ENCODE data around the gene NRG2.

The NRG2 gene

DNA sequence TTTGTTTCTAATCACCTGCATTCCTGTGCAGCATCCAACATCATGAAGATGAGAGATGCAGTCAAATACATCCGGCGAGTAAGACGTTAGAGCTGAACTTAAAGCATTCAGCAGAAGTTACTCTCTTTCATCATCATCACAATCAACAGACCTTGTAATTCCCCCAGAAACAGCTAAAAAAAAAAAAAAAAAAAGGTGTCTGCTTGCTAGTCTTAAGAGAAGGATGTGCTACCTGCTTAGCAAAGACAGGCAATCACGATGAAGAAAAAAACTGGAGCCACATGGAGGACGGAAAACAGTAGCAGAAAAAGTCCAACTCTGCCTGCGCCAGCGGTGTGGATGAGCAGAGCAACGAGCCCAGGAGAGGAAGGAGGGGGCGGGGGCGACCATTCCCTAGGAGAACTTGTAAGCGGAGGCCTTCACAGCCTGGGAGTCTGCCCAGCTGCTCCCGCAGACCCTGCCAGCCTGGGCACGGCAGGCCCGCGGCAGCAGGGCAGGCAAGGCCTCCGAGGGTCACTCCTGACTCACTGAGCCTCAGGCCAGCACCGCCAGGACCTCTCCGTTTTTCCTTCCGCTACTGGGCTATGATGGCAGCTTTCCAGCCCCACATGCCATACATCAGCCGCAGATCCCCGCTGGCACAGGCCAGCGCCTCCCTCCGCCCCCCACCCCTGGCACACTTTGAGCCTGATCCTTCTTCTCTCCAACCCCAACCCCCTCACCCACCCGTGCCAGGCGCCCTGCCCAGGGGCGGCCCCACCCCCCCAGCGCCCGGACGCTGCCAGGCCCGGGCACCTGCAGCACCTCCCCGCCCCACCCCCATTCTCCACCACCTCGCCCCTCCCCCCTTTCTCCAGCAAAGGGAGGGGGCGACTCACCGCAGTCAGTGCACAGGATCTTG, 1.4 kb downstream of the NRG2 start:
- peak; percentile 66 for DNase-seq (ENCODE audit: low read depth)
- TF ChIP-seq CTCF (conservative IDR thresholded peaks at IDR 0.05; ENCODE audit: low read depth, low read length) = no peak
- H3K4me3 ChIP-seq (ENCODE audit: low read length) = peak overlapping the region; percentile 59

DNA sequence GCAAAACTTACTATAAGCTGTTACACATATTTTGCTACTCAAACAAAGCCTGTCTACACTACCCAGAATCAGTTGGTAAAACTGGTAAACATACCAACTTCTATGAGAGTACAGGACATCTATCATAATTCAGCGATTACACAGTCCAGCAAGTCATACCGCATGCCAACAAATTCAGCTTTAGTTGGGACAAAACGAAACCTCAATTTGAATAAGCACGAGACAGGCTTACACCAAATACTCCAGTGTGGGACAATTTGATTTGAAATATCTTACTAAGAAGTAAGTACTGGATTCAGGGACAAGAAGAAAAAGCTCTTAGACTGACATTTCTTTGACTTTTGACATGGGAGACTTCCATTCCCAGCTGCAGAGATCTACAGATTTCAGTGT, 2.0 kb downstream of the NRG2 start:
- no peak for DNase-seq (ENCODE audit: low read depth)
- H3K4me3 ChIP-seq (ENCODE audit: low read length) = no peak overlapping the region
- TF ChIP-seq CTCF (conservative IDR thresholded peaks at IDR 0.05; ENCODE audit: low read depth, low read length) = no peak

DNA sequence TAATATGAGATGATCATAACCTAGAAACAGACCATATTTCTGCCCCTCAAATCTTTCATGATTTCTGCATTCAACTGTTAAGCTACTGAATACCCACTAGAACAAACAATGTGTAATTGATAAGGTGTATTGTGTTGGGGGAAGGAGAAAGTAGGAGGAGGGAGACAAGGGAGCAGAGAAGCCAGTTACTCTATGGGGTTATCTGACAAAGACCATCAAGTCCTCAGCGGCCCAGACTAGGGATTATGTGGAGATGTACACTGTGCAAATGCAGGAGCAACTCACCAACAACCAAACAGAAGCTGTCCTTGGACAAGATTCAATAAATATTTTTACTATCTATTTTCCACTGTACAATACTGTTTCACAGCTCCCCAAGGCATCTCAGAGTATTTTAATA, 2.7 kb downstream of the NRG2 start:
- TF ChIP-seq CTCF (conservative IDR thresholded peaks at IDR 0.05; ENCODE audit: low read depth, low read length) = no peak
- no peak overlapping the region for H3K4me3 ChIP-seq (ENCODE audit: low read length)
- no peak for DNase-seq (ENCODE audit: low read depth)

DNA sequence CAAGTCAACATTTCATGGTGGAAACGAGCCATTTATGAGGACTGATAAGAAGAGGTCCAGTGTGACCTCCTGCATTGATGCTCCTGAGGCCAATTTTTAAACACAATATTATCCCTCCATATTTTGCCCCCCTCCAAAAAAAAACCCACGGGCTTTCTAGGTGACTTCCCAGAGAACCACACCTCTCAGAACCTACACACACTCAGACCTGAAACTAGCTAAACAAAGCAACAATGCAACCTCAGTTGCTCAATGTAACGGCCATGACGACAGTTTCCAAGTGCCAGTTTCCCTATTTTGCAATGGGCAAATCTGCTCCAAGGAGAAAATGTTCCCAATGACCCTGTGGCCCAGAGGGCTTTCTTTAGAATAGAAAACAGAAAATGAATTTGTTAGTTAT, 3.5 kb downstream of the NRG2 start:
- TF ChIP-seq CTCF (conservative IDR thresholded peaks at IDR 0.05; ENCODE audit: low read depth, low read length) = no peak
- H3K4me3 ChIP-seq (ENCODE audit: low read length) = no peak overlapping the region
- DNase-seq (ENCODE audit: low read depth) = no peak

DNA sequence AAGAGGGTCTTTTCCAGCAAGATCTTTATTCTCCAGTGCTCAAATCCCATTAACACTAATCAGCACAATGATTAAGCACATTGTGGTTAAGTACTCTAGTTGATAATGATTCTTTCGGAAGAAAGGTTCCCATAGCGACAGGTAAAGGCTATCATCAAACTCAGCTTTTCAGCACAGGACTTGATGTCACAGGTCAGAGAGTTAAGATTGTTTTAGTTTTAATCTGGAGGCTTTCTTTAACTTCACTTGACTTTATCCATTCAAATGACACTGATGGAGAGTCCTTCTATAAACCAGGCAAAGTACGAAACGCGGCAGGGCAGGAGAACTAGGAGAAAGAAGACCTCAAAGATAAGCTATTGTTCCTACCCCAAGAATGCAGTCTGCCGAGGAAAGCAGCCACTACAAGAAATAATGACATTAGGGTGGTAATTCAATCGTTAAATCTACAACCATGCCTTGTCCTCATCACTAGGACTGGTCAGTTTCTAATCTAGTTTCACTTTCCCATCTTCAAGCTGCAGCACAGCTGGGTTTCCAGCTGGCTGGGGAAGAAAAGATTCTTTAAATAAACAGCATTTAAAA, 4.6 kb downstream of the NRG2 start:
- TF ChIP-seq CTCF (conservative IDR thresholded peaks at IDR 0.05; ENCODE audit: low read depth, low read length) = no peak
- H3K4me3 ChIP-seq (ENCODE audit: low read length) = peak overlapping the region; percentile 20
- no peak for DNase-seq (ENCODE audit: low read depth)

GRCh38 chr5:140037012-140037411, 6.1 kb downstream of the NRG2 start:
- no peak for TF ChIP-seq CTCF (conservative IDR thresholded peaks at IDR 0.05; ENCODE audit: low read depth, low read length)
- no peak overlapping the region for H3K4me3 ChIP-seq (ENCODE audit: low read length)
- DNase-seq (ENCODE audit: low read depth) = no peak

DNA sequence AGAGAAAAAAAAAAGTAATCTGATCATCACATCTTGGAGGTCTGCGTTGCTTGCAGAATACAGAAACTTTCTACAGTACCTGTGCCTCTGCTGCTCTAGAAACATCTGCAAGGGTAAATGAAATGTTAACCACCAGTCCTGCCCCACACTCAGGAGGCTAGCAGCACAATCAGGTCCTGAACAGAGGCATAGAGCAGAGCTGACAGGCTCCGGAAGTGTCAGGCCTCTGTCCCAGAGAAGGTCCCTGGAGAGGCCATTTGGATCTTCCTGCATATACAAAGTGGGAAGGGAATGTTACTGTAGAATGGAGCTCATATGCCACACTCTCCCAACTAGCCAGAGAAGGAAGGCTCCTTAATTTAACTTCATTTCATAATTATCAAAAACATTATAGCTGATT, 7.2 kb downstream of the NRG2 start:
- DNase-seq (ENCODE audit: low read depth) = no peak
- no peak for TF ChIP-seq CTCF (conservative IDR thresholded peaks at IDR 0.05; ENCODE audit: low read depth, low read length)
- no peak overlapping the region for H3K4me3 ChIP-seq (ENCODE audit: low read length)
